HG02610 (cell line): ENCODE results near the gene ZNF382.

Source experiments
- ATAC-seq: cut with Tn5 transposase; IDR thresholded peaks from one replicate; pipeline ENCODE4 v1.9.1; 2021; ENCODE audit warnings: mild to moderate bottlenecking, moderate library complexity; ENCODE audit not compliant: unreplicated experiment

ZNF382 gene

DNA sequence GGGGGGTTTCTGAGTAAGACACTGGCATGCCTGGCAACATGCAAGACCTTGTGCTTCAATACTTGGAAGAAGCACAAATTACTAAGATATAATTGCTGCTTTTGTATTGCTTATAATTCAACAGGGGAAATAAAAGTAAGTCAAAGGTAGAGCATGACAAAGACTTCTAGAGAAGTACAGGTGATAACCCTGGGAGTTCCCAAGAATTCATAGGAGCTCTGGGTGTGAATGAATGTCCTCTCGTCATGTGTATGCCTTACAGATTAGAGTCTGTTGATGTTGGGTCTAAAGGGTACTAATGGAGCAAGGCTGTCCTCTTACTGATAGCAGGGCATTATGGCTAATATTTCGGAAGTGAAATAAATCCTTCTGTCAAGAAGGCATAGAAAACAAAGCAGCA, 69.1 kb downstream of the ZNF382 start:
- ATAC-seq = no peak

DNA sequence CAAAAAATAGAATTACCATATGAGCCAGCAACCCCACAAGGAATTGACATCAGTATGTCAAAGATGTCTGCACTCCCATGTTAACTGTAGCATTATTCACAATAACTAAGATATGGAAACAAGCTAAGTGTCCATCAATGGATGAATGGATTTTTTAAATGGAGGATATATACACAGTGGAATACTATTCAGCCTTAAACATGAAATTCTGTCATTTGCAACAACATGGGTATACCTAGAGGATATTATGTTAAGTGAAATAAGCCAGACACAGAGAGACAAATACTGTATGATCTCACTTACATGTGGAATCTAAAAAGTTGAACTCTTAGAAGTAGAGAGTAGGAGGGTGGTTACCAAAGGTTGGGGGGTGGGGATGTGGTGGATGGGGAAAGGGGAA, 74.3 kb downstream of the ZNF382 start:
- ATAC-seq = no peak
